Measurements from ENCODE around the gene MELTF.

The MELTF gene

DNA sequence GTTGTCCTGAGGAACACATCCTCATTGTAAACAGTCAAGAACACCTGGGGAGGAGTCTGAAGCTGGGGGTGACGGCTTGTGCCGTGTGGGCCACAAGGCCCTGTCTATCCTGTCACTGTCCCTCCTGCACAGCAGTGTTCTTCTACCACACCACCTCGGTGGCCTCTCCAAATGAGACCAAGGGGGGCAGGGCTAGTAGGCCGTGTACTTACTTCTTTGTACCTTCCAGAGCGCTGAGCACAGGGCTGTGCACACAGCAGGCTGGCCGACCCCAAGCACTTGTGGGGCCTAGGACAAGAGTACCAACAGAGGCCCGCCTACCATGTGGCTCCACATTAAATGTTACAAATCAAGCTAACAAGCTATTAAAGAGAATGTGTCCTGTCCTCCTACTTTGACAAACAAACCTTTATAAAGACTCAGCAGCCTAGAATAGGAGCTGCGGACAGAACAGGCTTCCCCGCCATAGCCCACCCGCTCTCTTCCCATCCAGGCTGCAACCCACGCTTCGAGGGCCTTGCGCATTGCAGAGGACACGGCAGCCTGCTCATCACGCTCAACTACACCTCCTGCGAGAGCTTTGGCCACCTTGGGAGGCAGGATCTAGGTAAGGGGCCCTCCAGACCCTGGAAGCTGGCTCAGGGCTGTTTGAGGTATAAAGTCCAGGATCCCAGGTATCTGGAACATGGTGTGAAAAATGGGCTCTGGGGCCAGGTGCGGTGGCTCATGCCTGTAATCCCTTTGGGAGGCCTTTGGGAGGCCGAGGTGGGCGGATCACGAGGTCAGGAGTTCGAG, 30.5 kb downstream of the MELTF start:
- no peak overlapping the region for H3K4me3 ChIP-seq (ENCODE audit: low read depth, low read length)
- no peak for TF ChIP-seq CTCF (IDR thresholded peaks at IDR 0.05; ENCODE audit: insufficient read depth, low read depth, low read length, missing control alignments)
- no peak for DNase-seq (ENCODE audit: low read depth)

DNA sequence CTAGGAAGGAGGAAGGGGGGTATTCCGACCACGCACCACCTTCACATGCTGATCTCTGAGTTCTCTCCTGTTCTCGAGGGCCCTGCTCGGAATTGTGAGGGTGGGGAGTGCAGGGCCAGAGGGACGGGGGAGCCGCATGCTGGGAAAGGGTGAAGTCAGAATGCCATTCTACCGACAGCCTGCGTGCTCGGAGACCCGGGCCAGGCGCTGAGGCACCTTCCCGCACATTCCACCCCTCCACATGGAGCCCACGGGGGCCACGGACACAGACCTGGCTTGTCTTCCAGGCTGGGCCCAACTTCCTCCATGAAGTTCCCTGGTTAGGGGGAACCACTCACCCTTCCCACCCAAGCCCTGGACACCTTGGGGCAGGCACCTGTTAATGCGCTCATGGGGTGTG, 32.3 kb downstream of the MELTF start:
- TF ChIP-seq CTCF (IDR thresholded peaks at IDR 0.05; ENCODE audit: insufficient read depth, low read depth, low read length, missing control alignments) = no peak
- H3K4me3 ChIP-seq (ENCODE audit: low read depth, low read length) = no peak overlapping the region
- no peak for DNase-seq (ENCODE audit: low read depth)

GRCh38 chr3:196996454-196997265, 33.0 kb downstream of the MELTF start:
- no peak overlapping the region for H3K4me3 ChIP-seq (ENCODE audit: low read depth, low read length)
- no peak for TF ChIP-seq CTCF (IDR thresholded peaks at IDR 0.05; ENCODE audit: insufficient read depth, low read depth, low read length, missing control alignments)
- DNase-seq (ENCODE audit: low read depth) = no peak

- DNase-seq (ENCODE audit: low read depth) = no peak
- TF ChIP-seq CTCF (IDR thresholded peaks at IDR 0.05; ENCODE audit: insufficient read depth, low read depth, low read length, missing control alignments) = no peak
- H3K4me3 ChIP-seq (ENCODE audit: low read depth, low read length) = no peak overlapping the region
Measured at GRCh38 chr3:196995646-196996355, 33.8 kb downstream of the MELTF start.

DNA sequence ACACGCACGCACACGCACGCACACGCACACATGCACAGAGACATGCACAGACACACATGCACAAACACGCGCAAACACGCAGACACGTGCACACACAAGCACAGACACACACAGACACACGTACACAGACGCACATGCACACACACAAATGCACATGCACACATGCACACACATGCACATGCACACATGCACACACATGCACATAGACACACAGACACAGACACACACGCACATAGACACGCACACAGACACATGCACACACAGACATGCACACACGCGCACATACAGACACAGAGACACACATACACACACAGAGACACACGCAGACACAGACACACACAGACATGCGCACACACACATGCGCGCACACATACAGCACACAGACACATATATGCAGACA, 34.6 kb downstream of the MELTF start:
- no peak overlapping the region for H3K4me3 ChIP-seq (ENCODE audit: low read depth, low read length)
- no peak for TF ChIP-seq CTCF (IDR thresholded peaks at IDR 0.05; ENCODE audit: insufficient read depth, low read depth, low read length, missing control alignments)
- DNase-seq (ENCODE audit: low read depth) = no peak

- H3K4me3 ChIP-seq (ENCODE audit: low read depth, low read length) = no peak overlapping the region
- TF ChIP-seq CTCF (IDR thresholded peaks at IDR 0.05; ENCODE audit: insufficient read depth, low read depth, low read length, missing control alignments) = no peak
- DNase-seq (ENCODE audit: low read depth) = no peak
Measured at GRCh38 chr3:196994056-196994455, 35.6 kb downstream of the MELTF start.
